OCI-LY3 (cell line): ENCODE measurements around the gene ZNF768.

Experiments used
- EZH2phosphoT487 ChIP-seq: fragments of 200-600 bp; shearing (Covaris generic); IDR thresholded peaks from 2 replicates; pipeline ENCODE4 v1.6.1; 2018; ENCODE audit warnings: antibody characterized with exemption, mixed run types, low read depth
- TF ChIP-seq, protein P1 (sequence below): fragments of 200-600, 300-600 bp; sonication (generic); IDR thresholded peaks from 2 replicates; pipeline ENCODE4 v1.5.1; 2014; ENCODE audit warnings: antibody characterized with exemption, low read length, low read depth

DNA sequence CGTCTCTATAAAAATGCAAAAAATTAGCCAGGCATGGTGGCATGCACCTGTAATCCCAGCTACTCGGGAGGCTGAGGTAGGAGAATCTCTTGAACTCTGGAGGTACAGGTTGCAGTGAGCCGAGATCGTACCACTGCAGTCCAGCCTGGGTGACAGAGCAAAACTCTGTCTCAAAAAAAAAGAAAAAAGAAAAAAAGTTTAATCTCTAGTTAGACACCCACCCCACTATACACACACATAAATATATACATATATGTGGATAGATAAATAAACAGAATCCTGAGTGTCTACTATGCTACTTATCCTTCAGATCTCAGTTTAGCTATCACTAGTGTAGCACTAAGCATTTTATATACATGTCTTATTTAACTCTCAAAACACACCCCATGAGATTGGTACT, 35.1 kb downstream of the ZNF768 start:
- TF ChIP-seq, protein P1, sequence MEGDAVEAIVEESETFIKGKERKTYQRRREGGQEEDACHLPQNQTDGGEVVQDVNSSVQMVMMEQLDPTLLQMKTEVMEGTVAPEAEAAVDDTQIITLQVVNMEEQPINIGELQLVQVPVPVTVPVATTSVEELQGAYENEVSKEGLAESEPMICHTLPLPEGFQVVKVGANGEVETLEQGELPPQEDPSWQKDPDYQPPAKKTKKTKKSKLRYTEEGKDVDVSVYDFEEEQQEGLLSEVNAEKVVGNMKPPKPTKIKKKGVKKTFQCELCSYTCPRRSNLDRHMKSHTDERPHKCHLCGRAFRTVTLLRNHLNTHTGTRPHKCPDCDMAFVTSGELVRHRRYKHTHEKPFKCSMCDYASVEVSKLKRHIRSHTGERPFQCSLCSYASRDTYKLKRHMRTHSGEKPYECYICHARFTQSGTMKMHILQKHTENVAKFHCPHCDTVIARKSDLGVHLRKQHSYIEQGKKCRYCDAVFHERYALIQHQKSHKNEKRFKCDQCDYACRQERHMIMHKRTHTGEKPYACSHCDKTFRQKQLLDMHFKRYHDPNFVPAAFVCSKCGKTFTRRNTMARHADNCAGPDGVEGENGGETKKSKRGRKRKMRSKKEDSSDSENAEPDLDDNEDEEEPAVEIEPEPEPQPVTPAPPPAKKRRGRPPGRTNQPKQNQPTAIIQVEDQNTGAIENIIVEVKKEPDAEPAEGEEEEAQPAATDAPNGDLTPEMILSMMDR: no peak
- TF ChIP-seq EZH2phosphoT487: no peak
